HG02852 (cell line): ENCODE measurements around the gene BTBD9.
A peak's percentile ranks its signal among the peaks of the same experiment; 100 is the strongest.

Source experiments
- ATAC-seq: cut with Tn5 transposase; IDR thresholded peaks from one replicate; pipeline ENCODE4 v1.9.1; 2021; ENCODE audit warnings: mild to moderate bottlenecking, moderate library complexity; ENCODE audit not compliant: unreplicated experiment

BTBD9 gene

DNA sequence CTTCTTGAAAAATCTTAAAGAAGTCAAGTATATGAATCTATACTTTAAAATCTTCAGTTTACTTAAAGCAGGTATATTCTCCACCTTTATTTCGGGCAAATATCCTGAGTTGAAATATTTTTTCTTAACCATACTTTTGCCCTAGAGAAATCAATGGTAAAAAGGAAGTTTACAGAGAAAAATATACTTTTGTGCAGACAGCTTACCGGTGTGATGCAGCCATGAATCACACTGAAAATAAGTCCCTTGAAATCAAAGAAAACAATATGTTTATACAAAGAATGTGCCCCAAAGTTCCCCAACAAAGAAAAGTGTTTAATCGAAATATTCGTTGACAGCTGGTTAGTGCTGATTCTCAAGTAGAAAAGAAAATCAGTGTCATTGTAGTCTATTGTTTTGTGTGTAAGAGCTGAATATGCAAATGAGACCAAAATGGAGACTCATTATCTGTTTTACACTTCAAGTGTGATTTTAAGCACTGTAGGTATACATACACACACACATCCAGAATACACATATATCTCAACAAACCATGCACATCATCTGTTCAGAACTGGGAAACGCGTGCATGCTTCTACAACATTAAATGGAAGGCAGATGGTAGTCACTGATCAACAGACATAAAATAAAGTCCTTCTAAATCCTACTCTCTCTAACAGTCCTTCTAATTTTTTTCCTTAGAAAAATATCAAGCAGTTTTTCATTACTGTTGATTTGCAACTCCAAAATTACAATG, 73.3 kb downstream of the BTBD9 start:
- ATAC-seq, result no peak

DNA sequence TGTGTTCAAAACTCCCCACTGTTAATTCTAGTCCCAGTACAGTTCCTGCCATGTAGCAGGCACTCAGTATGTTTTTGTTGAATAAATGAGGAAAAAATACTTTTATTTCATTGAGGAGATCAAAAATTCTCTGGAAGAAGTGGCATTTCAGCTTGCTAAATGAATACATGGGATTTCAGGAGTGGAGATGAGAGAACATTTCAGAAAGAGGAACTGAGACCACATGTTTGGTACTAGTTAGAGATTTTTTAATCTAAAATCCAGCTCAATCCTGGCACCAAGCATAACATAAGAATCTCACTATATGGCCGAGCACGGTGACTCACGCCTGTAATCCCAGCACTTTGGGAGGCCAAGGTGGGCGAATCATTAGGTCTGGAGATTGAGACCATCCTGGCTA, 75.4 kb downstream of the BTBD9 start:
- no peak for ATAC-seq

DNA sequence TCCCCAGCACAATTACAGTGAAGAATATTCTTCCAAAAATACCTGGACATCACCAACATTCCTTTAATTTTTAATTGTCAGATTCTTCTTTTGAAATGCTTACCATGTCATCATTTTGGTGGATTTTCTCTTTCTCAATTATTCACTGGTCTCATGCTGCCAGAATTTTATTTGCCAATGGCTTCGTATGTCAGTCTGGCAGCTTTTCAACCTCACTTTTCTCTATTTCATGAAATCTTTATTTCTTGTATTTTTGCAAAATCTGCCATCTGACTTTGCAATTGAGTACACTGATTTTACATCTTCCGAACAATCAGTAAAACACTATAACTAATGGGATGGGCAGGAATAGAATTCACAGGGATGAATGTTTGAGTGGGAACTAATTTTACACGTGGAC, 84.1 kb downstream of the BTBD9 start:
- no peak for ATAC-seq

DNA sequence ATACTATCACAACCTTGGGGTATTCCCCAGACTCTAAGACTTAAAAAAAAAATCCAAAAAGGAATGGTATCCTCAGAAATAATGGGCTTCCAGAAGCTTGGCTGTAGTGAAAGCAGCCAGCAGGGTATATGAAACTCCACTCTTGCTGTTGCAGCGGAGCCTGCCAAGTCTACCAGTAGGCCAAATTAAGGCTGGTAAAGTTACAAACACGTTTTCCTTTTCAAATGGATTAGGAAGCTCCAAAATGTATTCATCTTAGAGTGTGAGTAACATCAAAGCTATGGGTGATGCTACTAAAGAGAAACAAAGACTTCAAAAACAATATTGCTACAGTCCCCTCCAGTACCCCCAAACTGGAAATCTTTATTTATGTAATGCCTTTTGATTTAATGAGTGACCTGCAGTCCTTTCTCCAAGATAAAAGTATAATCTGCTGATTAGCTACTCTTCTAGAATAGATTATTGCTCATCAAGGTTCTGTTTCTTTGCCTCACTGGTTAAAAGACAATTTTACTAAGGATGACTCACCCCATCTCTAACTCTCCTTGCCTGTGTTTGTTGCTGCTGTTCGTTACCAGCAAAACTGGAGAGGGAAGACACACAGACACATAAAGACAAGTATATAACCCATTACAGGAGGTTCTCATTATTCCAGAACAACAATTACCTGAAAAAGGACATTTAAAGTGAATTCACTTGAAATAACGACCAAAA, 84.9 kb downstream of the BTBD9 start:
- no peak for ATAC-seq

DNA sequence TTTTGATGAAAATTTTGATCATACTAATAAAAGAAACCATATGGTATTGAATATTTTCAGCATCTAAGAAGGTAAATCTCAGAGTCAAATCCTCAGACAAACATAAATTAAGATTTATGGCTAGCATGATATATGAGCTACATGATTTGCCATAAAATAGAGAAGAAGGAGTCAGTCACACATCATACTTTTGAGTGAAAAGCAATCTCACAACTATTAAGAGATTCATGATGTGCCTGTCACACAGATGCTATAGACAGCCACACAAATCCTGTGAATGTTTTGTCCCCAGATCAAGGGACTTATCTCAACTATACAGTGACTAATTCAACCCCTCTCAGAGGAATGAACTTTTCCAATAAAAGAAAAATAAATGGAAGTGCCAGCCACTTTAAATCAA, 85.7 kb downstream of the BTBD9 start:
- no peak for ATAC-seq

DNA sequence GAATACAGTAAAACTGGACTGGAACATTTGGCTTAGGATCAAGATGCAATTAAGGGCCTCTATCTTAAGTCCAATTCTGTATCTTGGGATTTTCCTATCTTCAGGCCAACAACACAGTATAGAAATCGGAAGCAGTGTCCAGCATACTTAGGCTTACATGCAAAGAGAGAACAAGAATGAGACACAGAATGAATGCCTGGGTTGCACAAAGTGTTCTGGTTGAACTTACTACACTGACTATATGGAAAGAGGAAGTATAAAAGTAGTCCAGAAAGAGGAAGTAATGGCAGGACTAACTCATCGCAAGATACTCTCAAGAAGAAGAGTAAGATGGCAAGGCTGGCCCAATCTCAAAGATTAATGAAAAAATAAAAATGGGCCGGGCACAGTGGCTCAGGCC, 87.6 kb downstream of the BTBD9 start:
- ATAC-seq, result peak; percentile 75

DNA sequence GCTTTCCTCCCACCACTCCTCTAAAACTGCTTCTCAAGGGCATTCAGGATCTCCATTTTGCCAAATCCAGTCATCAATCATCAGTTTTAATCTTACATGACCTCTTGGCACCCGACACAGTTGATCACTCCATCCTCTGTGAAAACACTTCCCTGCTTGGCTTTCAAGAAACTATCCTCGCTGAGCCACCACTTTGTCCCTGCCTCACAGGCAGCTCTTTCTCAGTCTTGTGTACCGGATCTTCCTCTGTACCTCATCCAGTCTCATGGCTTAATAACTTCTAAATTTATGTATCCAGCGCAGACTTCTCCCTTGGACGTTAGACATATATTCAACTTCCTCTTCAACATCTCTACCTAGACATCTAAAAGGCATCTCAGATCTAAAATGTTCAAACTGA, 89.9 kb downstream of the BTBD9 start:
- no peak for ATAC-seq

DNA sequence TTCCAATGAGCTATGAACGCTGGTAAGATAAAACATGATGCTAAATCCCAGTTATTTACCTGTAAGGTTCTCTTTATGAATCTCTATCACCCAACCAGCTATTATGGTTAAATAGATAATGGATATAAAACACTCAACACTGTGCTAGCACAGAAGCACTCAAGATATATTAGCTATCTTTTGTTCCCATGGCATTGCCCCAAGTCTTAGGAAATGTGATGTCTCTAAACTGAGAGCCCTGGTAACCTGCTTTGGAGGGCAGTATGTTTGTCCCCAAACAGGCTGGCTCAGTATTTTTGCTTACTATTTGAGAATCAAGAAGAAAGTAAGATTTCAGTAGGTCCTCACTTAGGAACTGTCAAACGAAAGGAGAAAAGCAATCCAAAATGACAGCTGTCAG, 90.5 kb downstream of the BTBD9 start:
- ATAC-seq, result no peak

DNA sequence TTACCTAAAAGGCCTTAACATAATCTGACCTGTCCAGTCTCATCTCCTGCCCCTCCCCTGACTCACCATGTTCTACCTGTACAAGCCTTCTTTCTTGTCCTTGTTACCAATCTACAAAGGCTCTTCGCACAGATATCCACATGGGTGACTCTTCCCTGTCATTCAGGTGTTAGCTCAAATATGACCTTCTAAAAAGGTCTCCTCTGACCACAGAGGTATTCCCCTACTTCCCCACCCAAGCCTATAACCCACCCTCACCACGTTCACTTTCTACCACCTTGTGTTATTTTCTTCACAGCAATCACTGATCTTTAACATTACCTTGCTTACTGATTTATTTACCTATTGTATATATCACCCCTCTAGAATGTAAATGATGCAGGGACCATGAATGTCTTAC, 96.7 kb downstream of the BTBD9 start:
- ATAC-seq, result no peak

DNA sequence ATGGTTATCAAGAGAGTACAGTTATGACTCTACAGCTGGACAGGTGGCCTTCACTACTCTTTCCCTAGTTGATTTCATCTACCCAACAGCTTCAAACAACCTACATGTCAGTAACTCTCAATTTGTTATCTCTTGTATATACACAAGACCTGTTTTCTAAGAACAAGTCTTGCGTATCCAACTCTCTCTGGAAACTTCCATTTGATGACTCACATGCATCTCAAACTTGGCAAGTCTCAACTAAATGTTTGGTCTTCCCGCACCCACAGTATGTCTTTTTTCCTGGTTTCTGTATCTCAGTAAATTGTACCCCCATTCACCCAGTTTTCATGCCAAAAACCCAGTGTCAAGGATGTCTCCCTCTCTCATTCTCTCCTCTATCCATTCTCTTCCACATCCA, 97.7 kb downstream of the BTBD9 start:
- no peak for ATAC-seq

DNA sequence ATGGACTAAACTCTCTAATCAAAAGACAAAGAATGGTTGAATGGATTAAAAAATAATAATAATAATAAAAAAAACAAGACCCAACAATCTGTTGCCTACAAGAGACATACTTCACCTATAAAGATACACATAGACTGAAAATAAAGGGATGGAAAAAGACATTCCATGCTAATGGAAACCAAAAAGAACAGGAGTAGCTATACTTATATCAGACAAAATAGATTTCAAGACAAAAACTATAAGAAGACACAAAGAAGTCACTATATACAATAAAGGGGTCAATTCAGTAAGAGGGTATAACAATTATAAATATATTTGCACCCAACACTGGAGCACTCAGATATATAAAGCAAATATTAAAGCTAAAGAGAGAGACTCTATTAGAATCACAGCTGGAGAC, 106.7 kb downstream of the BTBD9 start:
- no peak for ATAC-seq

DNA sequence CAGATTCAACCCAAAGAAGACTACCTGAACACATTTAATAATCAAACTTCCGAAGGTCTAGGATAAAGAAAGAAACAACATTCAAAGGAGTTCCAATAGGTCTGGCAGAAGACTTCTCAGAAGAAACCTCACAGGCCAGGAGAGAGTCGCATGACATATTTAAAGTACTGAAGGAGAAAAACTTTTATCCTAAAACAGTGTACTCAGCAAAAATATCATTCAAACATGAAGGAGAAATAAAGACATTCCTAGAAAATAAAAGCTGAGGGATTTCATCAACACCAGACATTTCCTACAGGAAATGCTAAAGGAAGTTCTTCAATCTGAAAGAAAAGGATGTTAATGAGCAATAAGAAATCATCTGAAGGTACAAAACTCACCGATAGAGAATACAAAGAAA, 108.6 kb downstream of the BTBD9 start:
- no peak for ATAC-seq

DNA sequence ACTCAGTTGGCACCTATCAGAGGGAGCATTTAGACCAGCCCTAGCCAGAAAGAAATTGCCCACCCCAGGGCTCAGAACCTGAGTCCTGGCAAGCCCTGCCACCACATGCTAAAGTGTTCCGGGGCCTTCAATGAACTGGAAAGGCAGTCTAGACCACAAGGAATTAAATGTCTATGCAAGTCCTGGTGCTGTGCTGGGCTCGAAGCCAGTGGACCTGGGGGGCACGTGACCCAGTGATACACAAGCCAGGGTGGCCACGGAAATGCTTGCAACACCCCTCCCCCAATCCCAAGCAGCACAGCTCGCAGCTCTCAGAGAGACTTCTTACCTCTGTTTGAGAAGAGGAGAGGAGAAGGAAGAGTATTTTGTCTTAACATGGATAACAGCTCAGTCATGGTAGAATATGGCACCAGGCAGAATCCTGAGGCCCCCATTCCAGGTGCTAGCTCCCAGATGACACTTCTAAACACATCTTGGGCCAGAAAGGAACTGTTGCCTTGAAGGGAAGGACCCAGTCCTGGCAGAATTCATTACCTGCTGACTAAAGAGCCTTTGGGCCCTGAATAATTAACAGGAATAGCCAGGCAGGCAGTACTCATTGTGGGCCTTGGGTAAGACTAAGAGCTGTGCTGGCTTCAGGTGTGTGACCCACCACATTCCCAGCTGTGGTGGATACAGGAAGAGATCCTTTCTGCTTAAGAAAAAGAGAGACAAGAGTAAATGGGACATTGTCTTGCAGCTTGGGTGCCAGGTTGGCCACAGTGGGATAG, 111.3 kb downstream of the BTBD9 start:
- no peak for ATAC-seq

DNA sequence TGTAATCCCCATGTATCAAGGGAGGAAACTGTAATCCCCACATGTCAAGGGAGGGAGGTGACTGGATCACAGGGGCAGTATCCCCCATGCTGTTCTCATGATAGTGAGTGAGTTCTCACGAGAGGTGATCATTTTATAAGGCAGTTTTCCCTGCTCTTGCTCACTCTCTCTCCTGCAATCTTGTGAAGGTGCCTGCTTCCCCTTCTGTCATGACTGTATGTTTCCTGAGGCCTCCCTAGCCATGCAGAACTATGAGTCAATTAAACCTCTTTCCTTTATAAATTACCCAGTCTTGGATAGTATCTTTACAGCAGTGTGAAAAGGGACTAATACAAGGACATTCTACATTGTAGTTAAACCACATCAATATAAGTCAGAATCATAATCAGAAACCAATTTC, 112.4 kb downstream of the BTBD9 start:
- ATAC-seq, result no peak

DNA sequence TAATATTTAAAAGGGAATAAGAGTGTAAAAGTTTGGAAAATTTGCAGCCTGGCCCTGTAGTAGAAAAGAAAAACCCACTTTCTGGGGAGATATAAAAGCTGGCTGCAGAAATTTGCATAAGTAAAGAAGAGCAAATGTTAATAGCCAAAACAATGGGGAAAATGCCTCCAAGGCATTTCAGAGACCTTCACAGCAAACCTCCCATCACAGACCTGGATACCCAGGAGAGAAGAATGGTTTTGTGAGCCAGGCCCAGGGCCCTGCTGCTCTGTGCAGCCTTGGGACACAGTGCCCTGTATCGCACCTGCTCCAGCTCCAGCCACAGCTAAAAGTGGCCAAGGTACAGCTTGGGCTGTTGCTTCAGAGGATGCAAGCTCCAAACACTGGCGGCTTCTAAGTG, 113.8 kb downstream of the BTBD9 start:
- ATAC-seq, result no peak

DNA sequence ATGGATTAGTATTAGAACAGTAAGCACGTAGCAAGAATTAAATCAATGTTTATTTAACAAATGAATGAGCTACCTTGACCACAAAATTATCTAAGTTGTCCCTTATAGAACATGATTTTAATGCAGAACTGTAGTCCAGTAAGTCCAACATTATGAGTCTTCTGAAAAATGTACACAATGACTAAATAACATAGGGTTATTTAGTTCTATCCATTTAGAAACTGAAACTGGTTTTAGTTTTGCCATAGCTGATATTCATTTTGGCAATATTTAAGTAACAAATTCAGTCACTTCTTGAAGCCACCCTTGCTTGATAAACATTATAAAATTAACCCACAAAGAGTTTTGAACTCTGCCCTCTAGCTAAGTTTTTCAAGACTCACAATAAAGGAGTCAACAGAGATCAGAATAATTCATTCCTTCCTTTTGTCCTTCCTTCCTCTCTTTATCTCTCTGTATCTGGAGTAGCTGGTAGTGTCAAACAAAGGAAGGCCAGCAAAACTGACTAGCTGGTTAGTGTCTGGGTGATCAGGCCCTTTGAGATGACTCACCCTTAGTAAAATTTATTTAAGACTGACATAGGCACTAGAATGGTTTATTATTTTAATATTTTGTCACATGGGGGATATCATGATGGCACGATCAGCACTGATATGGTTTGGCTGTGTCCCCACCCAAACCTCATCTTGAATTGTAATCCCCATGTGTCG, 115.1 kb downstream of the BTBD9 start:
- ATAC-seq, result no peak

DNA sequence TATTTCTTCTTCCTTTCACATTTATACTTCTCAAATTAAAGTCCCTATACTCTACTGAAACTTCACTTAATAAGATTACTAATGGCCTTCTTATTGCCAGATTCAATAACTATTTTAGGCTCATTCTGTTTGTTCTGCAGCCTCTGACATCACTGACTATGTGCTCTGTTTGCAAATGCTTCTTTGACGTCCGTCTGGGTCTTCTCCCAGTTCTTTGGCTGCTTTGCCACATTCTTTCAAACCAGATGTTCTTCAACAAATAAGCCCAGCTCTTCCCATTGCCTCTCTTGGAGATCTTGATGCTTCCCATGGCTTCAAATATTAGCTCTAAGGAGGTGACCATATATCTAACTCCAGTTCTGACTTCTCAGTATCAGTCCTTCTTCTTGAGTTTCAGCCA, 117.4 kb downstream of the BTBD9 start:
- no peak for ATAC-seq

DNA sequence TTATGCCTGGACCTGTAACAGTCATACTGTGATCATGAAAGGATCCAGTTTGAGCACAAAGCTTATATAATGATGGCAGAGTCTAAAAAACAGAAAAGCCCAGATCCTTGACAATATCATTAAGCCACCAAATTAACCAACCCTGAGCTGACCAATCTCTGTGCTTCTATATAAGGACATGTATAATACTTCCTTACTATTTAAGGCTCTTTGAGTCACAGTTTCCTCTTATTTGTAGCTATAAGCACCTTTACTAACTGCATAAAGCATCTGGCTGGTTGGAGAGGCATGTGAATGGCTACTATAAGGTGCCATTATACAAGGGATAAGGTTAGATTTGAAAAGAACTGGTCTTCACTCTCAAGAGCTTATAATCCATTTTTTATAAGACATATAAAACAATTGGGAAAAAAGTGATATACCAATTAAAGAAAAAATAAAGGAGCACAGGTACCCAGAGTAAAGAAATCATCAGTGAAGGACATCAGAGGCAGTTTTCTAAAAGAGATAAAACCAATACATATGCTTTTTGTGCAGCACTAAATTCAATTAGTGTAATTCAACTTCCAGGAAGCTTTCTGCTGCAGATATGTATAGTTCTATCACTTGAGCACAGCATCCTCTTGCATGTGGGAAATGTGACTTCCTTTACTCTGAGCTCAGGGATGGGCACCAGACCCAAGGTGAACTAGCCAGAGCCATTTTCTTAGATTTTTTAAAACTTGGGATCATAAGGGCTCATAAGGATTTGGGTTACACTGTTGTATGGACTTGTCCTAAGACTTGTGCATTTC, 121.0 kb downstream of the BTBD9 start:
- no peak for ATAC-seq

DNA sequence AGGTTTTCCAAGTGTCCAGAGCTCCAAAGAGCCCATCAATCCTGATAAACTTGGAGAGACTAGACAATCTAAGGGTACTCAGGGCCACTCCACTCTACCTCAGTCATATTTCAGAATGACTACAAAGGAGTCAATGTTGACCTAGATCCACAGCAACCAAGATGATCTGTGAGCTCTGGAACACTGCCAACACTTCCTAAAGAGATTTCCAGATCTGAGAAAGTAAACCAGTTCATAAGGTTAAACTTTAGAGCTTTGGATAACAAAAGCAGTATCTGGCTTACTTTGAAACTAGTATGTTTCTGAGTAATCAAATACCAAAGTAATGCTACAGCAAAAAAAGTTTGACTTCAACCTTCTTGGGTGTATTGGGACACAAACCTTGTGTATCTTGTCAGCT, 122.7 kb downstream of the BTBD9 start:
- no peak for ATAC-seq

DNA sequence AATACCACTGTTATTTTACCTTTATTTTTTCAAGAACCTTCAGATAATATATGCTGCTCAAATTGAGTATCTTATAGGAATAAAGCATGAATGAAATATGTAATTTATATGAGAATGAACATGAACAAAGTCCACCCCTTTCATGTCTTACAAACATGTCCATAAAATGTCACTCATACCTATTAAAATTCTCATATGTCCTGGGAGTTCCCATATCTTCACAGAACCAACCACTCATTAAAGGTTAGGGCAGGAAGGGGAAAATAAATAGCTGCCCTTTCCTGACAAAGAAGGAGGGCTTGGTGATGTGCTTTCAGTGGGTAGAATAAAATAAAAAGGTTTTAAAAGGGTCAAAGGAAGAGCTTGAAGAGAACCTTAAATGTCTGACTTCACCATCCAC, 125.3 kb downstream of the BTBD9 start:
- no peak for ATAC-seq

DNA sequence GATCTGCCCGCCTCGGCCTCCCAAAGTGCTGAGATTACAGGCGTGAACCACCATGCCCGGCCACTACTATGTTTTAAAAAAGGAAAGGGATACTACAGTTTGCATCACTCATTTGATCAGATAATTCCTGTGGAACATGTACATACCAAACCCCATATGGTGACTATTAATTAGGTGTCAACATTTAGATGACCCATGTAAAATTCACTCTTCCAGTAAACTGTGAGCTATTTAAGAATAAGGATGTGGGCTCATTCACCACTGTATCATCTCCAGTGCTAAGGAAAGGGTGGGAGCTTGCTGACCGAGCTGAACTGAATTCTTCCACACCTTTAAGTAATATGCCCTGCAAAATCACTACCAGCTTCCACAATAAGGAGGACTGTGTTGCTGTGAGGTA, 127.5 kb downstream of the BTBD9 start:
- ATAC-seq, result no peak
